HepG2 (cell line): ENCODE measurements around the gene CADM4. TPM values are rescaled to one million over a fixed set of nuclear protein-coding genes. Genes with fewer than 3 reads are reported as not detected.

ENCODE experiments used
- ATRX ChIP-seq: sonication (generic); formaldehyde crosslinking; IDR thresholded peaks from 2 replicates; pipeline ENCODE4 v1.4.0; 2020; ENCODE audit warnings: missing genetic modification reagents, borderline replicate concordance
- CEBPG ChIP-seq: IDR thresholded peaks from 2 replicates; pipeline ENCODE4 v1.6.1; 2016
- DR1 ChIP-seq: sonication (generic); formaldehyde crosslinking; IDR thresholded peaks from 2 replicates; pipeline ENCODE4 v1.8.0; 2021; ENCODE audit warnings: mild to moderate bottlenecking, missing genetic modification reagents, inconsistent platforms
- HDAC1 ChIP-seq: sonication (generic); formaldehyde crosslinking; IDR thresholded peaks from 2 replicates; pipeline ENCODE4 v1.5.1; 2020; ENCODE audit warnings: mild to moderate bottlenecking, missing genetic modification reagents
- KAT2B ChIP-seq: fragments of 150-350 bp; IDR thresholded peaks from 2 replicates; pipeline ENCODE4 v1.6.1; 2014; ENCODE audit warnings: low read depth, low read length, borderline replicate concordance
- MAFK ChIP-seq, 2 experiments: IDR thresholded peaks in 1 of 2; conservative IDR thresholded peaks in 1 of 2; 2 replicates each; pipeline ENCODE4 v1.6.1; 2011; ENCODE audit warnings: improper control_type of control experiment in 2 of 2, low read length in 2 of 2
- MED13 ChIP-seq: sonication (generic); formaldehyde crosslinking; IDR thresholded peaks from 2 replicates; pipeline ENCODE4 v1.5.0; 2020; ENCODE audit warnings: missing genetic modification reagents
- NAIF1 ChIP-seq: sonication (generic); formaldehyde crosslinking; IDR thresholded peaks from 2 replicates; pipeline ENCODE4 v1.5.0; 2020; ENCODE audit warnings: mild to moderate bottlenecking, missing genetic modification reagents, borderline replicate concordance
- NR1H2 ChIP-seq: sonication (generic); formaldehyde crosslinking; IDR thresholded peaks from 2 replicates; pipeline ENCODE4 v1.8.1; 2022; ENCODE audit warnings: low read depth, missing genetic modification reagents, borderline replicate concordance
- SALL2 ChIP-seq: sonication (generic); formaldehyde crosslinking; IDR thresholded peaks from 2 replicates; pipeline ENCODE4 v1.8.1; 2023; ENCODE audit warnings: mild to moderate bottlenecking, missing genetic modification reagents, inconsistent platforms
- SMC3 ChIP-seq: IDR thresholded peaks from 2 replicates; pipeline ENCODE4 v1.6.1; 2011; ENCODE audit warnings: low read length, improper control_type of control experiment
- ZNF205 ChIP-seq: IDR thresholded peaks from 2 replicates; pipeline ENCODE4 v1.6.1; 2018; ENCODE audit warnings: missing biosample characterization, missing genetic modification reagents
- ZNF225 ChIP-seq: sonication (generic); formaldehyde crosslinking; IDR thresholded peaks from 2 replicates; pipeline ENCODE4 v1.4.0; 2020; ENCODE audit warnings: mild to moderate bottlenecking, missing genetic modification reagents
- ZNF30 ChIP-seq: sonication (generic); formaldehyde crosslinking; IDR thresholded peaks from 2 replicates; pipeline ENCODE4 v1.5.0; 2020; ENCODE audit warnings: mild to moderate bottlenecking, missing genetic modification reagents
- ZNF326 ChIP-seq: sonication (generic); formaldehyde crosslinking; IDR thresholded peaks from 2 replicates; pipeline ENCODE4 v1.4.0; 2020; ENCODE audit warnings: missing genetic modification reagents, borderline replicate concordance
- ZNF562 ChIP-seq: sonication (generic); formaldehyde crosslinking; IDR thresholded peaks from 2 replicates; pipeline ENCODE4 v1.8.0; 2022; ENCODE audit warnings: missing genetic modification reagents, borderline replicate concordance
- ZNF577 ChIP-seq: sonication (generic); formaldehyde crosslinking; IDR thresholded peaks from 2 replicates; pipeline ENCODE4 v1.4.0; 2020; ENCODE audit warnings: mild to moderate bottlenecking, low read depth, missing genetic modification reagents, borderline replicate concordance
- ZNF619 ChIP-seq: sonication (generic); formaldehyde crosslinking; IDR thresholded peaks from 2 replicates; pipeline ENCODE4 v1.4.0; 2020; ENCODE audit warnings: mild to moderate bottlenecking, missing genetic modification reagents
- ZNF839 ChIP-seq: sonication (generic); formaldehyde crosslinking; IDR thresholded peaks from 2 replicates; pipeline ENCODE4 v1.4.0; 2020; ENCODE audit warnings: missing genetic modification reagents, mild to moderate bottlenecking, borderline replicate concordance
- polyA plus RNA-seq, 8 experiments: library from polyadenylated mRNA; depleted of rRNA in 3 of 8; stranded (reverse) in 7 of 8; unstranded in 1 of 8; fragments of >200 nt; fragmentation: Illumina TruSeq in 4 of 8; extraction: Trizol in 4 of 8; gene quantifications; 2 replicates each; pipeline versions ENCODE4 v1.2.1 to v1.2.3, GENCODE V29; 2011 to 2016; ENCODE audit warnings: low read depth in 4 of 8, missing spikeins in 1 of 8, mixed read lengths in 1 of 8; ENCODE audit not compliant: insufficient read depth in 1 of 8
- total RNA-seq, 5 experiments: library from RNA; depleted of rRNA; stranded (reverse); fragments of >200 nt; fragmentation: Illumina TruSeq; extraction: Trizol; gene quantifications; 2 replicates each; pipeline ENCODE4 v1.2.3, GENCODE V29; 2016; ENCODE audit warnings: low read depth in 1 of 5
- TF ChIP-seq, protein P1 (sequence below): sonication (generic); formaldehyde crosslinking; IDR thresholded peaks from 2 replicates; pipeline ENCODE4 v1.4.0; 2020; ENCODE audit warnings: low read depth, missing genetic modification reagents
- TF ChIP-seq, protein P2 (sequence below): sonication (generic); formaldehyde crosslinking; IDR thresholded peaks from 2 replicates; pipeline ENCODE4 v1.4.0; 2020; ENCODE audit warnings: mild to moderate bottlenecking, missing genetic modification reagents
- TF ChIP-seq, protein P3 (sequence below): sonication (generic); formaldehyde crosslinking; IDR thresholded peaks from 2 replicates; pipeline ENCODE4 v1.8.1; 2023; ENCODE audit warnings: mild to moderate bottlenecking, inconsistent platforms, moderate library complexity, missing genetic modification reagents, borderline replicate concordance
- TF ChIP-seq, protein P4 (sequence below): sonication (generic); formaldehyde crosslinking; conservative IDR thresholded peaks from 2 replicates; pipeline ENCODE4 v1.4.0; 2020; ENCODE audit warnings: missing genetic modification reagents

CADM4 gene
- total and polyA plus RNA-seq, 2 of the 13 experiments (the other 11 are each of a cell fraction or from before 2014, with no cell fraction given): 8.5 to 16.0 TPM

GRCh38 chr19:43594710-43595604 is 44.7 kb downstream of the CADM4 start (continued):
- TF ChIP-seq, protein P1, sequence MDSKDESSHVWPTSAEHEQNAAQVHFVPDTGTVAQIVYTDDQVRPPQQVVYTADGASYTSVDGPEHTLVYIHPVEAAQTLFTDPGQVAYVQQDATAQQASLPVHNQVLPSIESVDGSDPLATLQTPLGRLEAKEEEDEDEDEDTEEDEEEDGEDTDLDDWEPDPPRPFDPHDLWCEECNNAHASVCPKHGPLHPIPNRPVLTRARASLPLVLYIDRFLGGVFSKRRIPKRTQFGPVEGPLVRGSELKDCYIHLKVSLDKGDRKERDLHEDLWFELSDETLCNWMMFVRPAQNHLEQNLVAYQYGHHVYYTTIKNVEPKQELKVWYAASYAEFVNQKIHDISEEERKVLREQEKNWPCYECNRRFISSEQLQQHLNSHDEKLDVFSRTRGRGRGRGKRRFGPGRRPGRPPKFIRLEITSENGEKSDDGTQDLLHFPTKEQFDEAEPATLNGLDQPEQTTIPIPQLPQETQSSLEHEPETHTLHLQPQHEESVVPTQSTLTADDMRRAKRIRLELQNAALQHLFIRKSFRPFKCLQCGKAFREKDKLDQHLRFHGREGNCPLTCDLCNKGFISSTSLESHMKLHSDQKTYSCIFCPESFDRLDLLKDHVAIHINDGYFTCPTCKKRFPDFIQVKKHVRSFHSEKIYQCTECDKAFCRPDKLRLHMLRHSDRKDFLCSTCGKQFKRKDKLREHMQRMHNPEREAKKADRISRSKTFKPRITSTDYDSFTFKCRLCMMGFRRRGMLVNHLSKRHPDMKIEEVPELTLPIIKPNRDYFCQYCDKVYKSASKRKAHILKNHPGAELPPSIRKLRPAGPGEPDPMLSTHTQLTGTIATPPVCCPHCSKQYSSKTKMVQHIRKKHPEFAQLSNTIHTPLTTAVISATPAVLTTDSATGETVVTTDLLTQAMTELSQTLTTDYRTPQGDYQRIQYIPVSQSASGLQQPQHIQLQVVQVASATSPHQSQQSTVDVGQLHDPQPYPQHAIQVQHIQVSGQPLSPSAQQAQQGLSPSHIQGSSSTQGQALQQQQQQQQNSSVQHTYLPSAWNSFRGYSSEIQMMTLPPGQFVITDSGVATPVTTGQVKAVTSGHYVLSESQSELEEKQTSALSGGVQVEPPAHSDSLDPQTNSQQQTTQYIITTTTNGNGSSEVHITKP (CRISPR knock-in tag): no peak
- TF ChIP-seq, protein P2, sequence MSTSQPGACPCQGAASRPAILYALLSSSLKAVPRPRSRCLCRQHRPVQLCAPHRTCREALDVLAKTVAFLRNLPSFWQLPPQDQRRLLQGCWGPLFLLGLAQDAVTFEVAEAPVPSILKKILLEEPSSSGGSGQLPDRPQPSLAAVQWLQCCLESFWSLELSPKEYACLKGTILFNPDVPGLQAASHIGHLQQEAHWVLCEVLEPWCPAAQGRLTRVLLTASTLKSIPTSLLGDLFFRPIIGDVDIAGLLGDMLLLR (CRISPR knock-in tag): peak; percentile 43; the same call in 1 of the 2 replicates
- TF ChIP-seq, protein P3, sequence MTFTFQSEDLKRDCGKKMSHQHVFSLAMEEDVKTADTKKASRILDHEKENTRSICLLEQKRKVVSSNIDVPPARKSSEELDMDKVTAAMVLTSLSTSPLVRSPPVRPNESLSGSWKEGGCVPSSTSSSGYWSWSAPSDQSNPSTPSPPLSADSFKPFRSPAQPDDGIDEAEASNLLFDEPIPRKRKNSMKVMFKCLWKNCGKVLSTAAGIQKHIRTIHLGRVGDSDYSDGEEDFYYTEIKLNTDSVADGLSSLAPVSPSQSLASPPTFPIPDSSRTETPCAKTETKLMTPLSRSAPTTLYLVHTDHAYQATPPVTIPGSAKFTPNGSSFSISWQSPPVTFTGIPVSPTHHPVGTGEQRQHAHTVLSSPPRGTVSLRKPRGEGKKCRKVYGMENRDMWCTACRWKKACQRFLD: no peak
- TF ChIP-seq, protein P4, sequence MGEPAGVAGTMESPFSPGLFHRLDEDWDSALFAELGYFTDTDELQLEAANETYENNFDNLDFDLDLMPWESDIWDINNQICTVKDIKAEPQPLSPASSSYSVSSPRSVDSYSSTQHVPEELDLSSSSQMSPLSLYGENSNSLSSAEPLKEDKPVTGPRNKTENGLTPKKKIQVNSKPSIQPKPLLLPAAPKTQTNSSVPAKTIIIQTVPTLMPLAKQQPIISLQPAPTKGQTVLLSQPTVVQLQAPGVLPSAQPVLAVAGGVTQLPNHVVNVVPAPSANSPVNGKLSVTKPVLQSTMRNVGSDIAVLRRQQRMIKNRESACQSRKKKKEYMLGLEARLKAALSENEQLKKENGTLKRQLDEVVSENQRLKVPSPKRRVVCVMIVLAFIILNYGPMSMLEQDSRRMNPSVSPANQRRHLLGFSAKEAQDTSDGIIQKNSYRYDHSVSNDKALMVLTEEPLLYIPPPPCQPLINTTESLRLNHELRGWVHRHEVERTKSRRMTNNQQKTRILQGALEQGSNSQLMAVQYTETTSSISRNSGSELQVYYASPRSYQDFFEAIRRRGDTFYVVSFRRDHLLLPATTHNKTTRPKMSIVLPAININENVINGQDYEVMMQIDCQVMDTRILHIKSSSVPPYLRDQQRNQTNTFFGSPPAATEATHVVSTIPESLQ (CRISPR knock-in tag): no peak
- no peak for TF ChIP-seq NAIF1 (CRISPR knock-in tag)
- no peak for TF ChIP-seq MED13 (CRISPR knock-in tag)
- no peak for TF ChIP-seq CEBPG
- no peak for TF ChIP-seq ZNF839 (CRISPR knock-in tag)
- no peak for TF ChIP-seq SALL2 (CRISPR knock-in tag)
- no peak for TF ChIP-seq ZNF326
- no peak for TF ChIP-seq MAFK (conservative IDR thresholded peaks at IDR 0.05 in 1 of 2, IDR thresholded peaks at IDR 0.05 in 1 of 2; ENCODE audit: low read length in 2 of 2)
- no peak for TF ChIP-seq DR1 (CRISPR knock-in tag)
- no peak for TF ChIP-seq KAT2B
- no peak for TF ChIP-seq ZNF205
- no peak for TF ChIP-seq ZNF562 (CRISPR knock-in tag)
- TF ChIP-seq NR1H2 (CRISPR knock-in tag): 0 out of 2 replicates have a peak, but pooled peaks have one; percentile 61
- TF ChIP-seq ZNF619 (CRISPR knock-in tag): no peak
- no peak for TF ChIP-seq ZNF30 (CRISPR knock-in tag)
- no peak for TF ChIP-seq ATRX
- no peak for TF ChIP-seq ZNF577
- TF ChIP-seq SMC3: no peak; the same call in 1 of the 2 replicates
- TF ChIP-seq ZNF225: no peak
- TF ChIP-seq HDAC1: no peak; the same call in 1 of the 2 replicates
